ENCODE data around the gene NOCT. TPM values are rescaled to one million over a fixed set of nuclear protein-coding genes. Genes with fewer than 3 reads are reported as not detected.
A peak's percentile ranks its signal among the peaks of the same experiment; 100 is the strongest.

The NOCT gene
- total RNA-seq, 1 donor from 2014 or later = 5.7 TPM

DNA sequence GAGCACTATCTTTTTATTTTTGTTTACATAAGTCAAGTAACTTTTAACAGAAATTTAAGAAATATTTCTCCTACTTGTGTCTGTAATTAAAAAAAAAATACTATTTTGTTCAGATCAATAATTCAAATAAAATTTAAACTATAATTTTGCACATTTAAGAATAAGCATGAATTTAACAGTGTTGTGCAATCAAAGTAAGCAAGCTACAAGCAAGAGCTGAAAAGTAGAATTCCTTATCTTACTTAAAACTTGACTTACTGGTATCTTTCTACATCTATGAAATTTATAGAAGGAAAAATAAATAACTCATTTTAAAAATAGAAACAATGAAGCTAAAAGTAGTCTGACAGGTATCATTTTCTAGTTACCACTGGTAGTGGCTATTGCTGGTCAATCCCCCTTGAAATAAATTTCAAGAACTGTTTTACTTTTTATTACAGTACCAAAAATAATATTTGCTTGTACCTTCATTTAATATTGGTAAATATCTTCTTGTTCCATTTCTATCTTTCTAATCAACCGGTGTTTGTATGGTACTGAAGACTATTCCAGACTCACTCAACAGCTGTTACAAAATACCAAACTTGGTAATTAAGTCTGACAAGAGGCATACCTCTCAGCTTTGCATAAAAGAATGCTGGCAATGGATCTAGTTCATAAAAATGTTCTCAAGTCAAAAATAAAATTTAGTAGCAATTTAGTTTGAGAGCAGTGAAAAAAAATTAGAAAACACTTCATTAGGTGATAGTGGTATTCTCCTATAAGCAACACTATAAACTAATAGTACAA, 62.2 kb downstream of the NOCT start:
- TF ChIP-seq, protein P1, sequence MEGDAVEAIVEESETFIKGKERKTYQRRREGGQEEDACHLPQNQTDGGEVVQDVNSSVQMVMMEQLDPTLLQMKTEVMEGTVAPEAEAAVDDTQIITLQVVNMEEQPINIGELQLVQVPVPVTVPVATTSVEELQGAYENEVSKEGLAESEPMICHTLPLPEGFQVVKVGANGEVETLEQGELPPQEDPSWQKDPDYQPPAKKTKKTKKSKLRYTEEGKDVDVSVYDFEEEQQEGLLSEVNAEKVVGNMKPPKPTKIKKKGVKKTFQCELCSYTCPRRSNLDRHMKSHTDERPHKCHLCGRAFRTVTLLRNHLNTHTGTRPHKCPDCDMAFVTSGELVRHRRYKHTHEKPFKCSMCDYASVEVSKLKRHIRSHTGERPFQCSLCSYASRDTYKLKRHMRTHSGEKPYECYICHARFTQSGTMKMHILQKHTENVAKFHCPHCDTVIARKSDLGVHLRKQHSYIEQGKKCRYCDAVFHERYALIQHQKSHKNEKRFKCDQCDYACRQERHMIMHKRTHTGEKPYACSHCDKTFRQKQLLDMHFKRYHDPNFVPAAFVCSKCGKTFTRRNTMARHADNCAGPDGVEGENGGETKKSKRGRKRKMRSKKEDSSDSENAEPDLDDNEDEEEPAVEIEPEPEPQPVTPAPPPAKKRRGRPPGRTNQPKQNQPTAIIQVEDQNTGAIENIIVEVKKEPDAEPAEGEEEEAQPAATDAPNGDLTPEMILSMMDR (IDR thresholded peaks at IDR 0.05) = no peak
- TF ChIP-seq EZH2 (IDR thresholded peaks at IDR 0.05) (no peak), EZH2phosphoT487 (IDR thresholded peaks at IDR 0.05) (no peak)
- no peaks in the 10 kb centered on the region for H3K27me3 ChIP-seq
- peaks cover 96% of the 10 kb centered on the region for H3K79me2 ChIP-seq (ENCODE audit: low read depth)
- DNase-seq (ENCODE audit: low spot score) = no peak
- no peaks in the 10 kb centered on the region for H3K9me3 ChIP-seq (ENCODE audit: low read depth)
- H3K27me3 Mint-ChIP-seq (ENCODE audit: insufficient read depth, low read depth) = no peaks in the 10 kb centered on the region
- no peak overlapping the region for H2AFZ ChIP-seq (replicated peaks)
- no peaks in the 10 kb centered on the region for H3K36me3 Mint-ChIP-seq
- H3K4me1 Mint-ChIP-seq = peaks cover 9% of the 10 kb centered on the region
- H3K9ac ChIP-seq = no peak overlapping the region
- peaks cover 5% of the 10 kb centered on the region for H3F3A ChIP-seq (ENCODE audit: low read depth)
- H3K9me3 Mint-ChIP-seq = no peaks in the 10 kb centered on the region
- H4K20me1 ChIP-seq (ENCODE audit: low read depth) = peaks cover 19% of the 10 kb centered on the region
- H3K36me3 ChIP-seq = peaks cover 8% of the 10 kb centered on the region
- H3K4me3 ChIP-seq = no peak overlapping the region
- H3K4me2 ChIP-seq = no peak overlapping the region
- no peak overlapping the region for H3K27ac Mint-ChIP-seq
- no peak overlapping the region for H3K27ac ChIP-seq
- H3K4me3 Mint-ChIP-seq = no peak overlapping the region
- peaks cover 6% of the 10 kb centered on the region for H3K4me1 ChIP-seq

DNA sequence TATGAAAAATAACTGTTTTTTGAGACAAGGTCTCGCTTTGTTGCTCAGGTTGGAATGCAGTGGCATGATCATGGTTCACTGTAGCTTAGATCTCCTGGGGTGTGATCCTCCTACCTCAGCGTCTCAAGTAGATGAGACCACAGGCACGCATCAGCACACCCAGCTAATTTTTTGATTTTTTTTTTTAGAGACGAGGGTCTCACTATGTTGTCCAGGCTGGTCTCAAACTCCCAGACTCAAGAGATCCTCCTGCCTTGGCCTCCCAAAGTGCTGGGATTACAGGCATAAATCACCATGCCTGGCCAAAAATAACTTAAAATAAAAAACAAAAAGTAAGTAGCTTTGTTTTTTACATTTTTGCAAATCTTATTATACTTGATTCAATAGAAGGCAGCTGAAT, 63.3 kb downstream of the NOCT start:
- Mint-ChIP-seq H3K9me3 (no peaks in the 10 kb centered on the region), H3K36me3 (no peaks in the 10 kb centered on the region), H3K4me3 (no peak overlapping the region), H3K27me3 (ENCODE audit: insufficient read depth, low read depth) (peaks cover 2% of the 10 kb centered on the region), H3K27ac (no peak overlapping the region), H3K4me1 (peaks cover 10% of the 10 kb centered on the region)
- H3K9me3 ChIP-seq (ENCODE audit: low read depth) = no peaks in the 10 kb centered on the region
- peaks cover 4% of the 10 kb centered on the region for H3K36me3 ChIP-seq
- no peak overlapping the region for H3K4me3 ChIP-seq
- DNase-seq (ENCODE audit: low spot score) = no peak
- peaks cover 93% of the 10 kb centered on the region for H3K79me2 ChIP-seq (ENCODE audit: low read depth)
- TF ChIP-seq, protein P1 (IDR thresholded peaks at IDR 0.05) = no peak
- TF ChIP-seq EZH2 (IDR thresholded peaks at IDR 0.05) = no peak
- no peak for TF ChIP-seq EZH2phosphoT487 (IDR thresholded peaks at IDR 0.05)
- H3K27ac ChIP-seq = no peak overlapping the region
- H3K4me1 ChIP-seq = peaks cover 6% of the 10 kb centered on the region
- no peak overlapping the region for H3K4me2 ChIP-seq
- H3K9ac ChIP-seq = no peak overlapping the region
- no peak overlapping the region for H2AFZ ChIP-seq (replicated peaks)
- peaks cover 15% of the 10 kb centered on the region for H3F3A ChIP-seq (ENCODE audit: low read depth)
- H3K27me3 ChIP-seq = no peaks in the 10 kb centered on the region
- H4K20me1 ChIP-seq (ENCODE audit: low read depth) = peaks cover 19% of the 10 kb centered on the region

DNA sequence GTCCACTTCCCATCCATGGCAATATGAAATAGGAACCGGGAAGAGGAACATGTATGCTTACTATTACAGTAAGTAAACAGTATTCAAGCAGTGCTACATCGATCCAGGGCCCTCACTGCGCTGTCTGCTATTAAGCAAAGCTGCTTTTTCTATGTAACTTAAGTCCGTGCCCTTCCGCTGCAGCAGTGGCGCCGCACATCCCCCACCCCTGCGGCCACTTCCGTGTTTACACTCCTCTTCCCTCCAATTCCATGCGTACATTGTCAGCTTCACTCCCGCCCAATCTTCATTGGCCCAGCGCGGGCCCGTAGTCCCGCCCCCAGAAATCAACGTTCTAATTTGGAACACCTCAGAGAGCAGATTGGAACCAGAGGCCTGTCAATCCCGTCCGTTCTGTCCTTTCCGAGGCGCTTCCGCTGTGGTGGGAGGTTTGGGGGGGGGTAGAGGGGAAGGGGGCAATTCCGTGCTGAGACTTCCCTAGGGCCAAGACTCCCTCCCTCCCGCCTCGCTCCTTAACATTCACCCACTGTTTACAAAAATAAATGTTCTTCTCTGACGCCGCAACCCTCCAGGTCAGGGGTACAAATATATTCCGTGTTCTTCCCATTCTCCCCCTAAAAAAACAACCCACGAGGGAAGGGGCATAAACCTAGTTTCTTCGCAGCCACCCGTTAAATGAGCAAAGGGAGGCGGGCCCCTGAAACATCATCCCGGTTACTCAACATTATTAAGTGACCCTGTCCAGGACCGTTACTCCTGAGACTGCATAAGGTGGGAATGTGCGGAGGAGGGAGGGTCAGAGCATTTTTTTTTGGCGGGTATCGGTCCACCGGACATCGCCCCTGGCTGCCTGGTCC, 67.4 kb downstream of the NOCT start:
- peak overlapping the region; percentile 78 for H3K4me3 ChIP-seq
- peak; percentile 97 for DNase-seq (ENCODE audit: low spot score)
- H3K9me3 ChIP-seq (ENCODE audit: low read depth) = no peaks in the 10 kb centered on the region
- H3K4me1 ChIP-seq = peaks cover 23% of the 10 kb centered on the region
- H3K36me3 ChIP-seq = peaks cover 4% of the 10 kb centered on the region
- H3K27me3 Mint-ChIP-seq (ENCODE audit: insufficient read depth, low read depth) = peaks cover 6% of the 10 kb centered on the region
- H2AFZ ChIP-seq (replicated peaks) = peak overlapping the region; percentile 6
- no peaks in the 10 kb centered on the region for H3K9me3 Mint-ChIP-seq
- H3K4me3 Mint-ChIP-seq = peak overlapping the region; percentile 90
- H4K20me1 ChIP-seq (ENCODE audit: low read depth) = peaks cover 19% of the 10 kb centered on the region
- peaks cover 23% of the 10 kb centered on the region for H3K4me1 Mint-ChIP-seq
- peak overlapping the region; percentile 79 for H3K27ac ChIP-seq
- H3K4me2 ChIP-seq = peak overlapping the region; percentile 90
- H3F3A ChIP-seq (ENCODE audit: low read depth) = peaks cover 35% of the 10 kb centered on the region
- no peaks in the 10 kb centered on the region for H3K27me3 ChIP-seq
- H3K27ac Mint-ChIP-seq = peak overlapping the region; percentile 68
- TF ChIP-seq EZH2 (IDR thresholded peaks at IDR 0.05) = no peak
- peak overlapping the region; percentile 39 for H3K9ac ChIP-seq
- H3K79me2 ChIP-seq (ENCODE audit: low read depth) = peaks cover 71% of the 10 kb centered on the region
- H3K36me3 Mint-ChIP-seq = no peaks in the 10 kb centered on the region
